Endothelial cell of umbilical vein (primary cell): Measurements from ENCODE around the gene PID1. TPM values are rescaled to one million over a fixed set of nuclear protein-coding genes. Genes with fewer than 3 reads are reported as not detected.

Experiments used
- BruUV-seq: library from RNA; stranded (reverse); fragments of 400-500 nt; replicated peaks from 2 replicates; lab custom pipeline; 2021; lab: Mats Ljungman, UMichigan
- CTCF ChIA-PET: fragments of 300-600, 350-600 bp; sonication (Branson Sonifier 250); formaldehyde crosslinking; loops from one replicate; lab custom pipeline; 2021; ENCODE audit warnings: antibody characterized with exemption, inconsistent platforms; lab: Charles Lee
- POLR2A ChIA-PET: fragments of 300-600, 350-600 bp; sonication (Branson Sonifier 250); formaldehyde crosslinking; loops from one replicate; lab custom pipeline; 2021; ENCODE audit warnings: antibody characterized with exemption, inconsistent platforms; lab: Charles Lee
- DNase-seq: peaks from one replicate; pipeline ENCODE4 v3.0.0-alpha.2; 2011; ENCODE audit warnings: low read depth, low spot score
- FAIRE-seq: peaks from 2 replicates; lab custom pipeline; 2011; peaks lifted over from hg19 to GRCh38; lab: Jason Lieb, UNC
- H2AFZ ChIP-seq: 2 replicates; pipeline ENCODE4 v1.6.0; 2012; ENCODE audit warnings: low read depth, low read length, control low read depth, inconsistent platforms
- H3K27ac ChIP-seq: 2 replicates; pipeline ENCODE4 v1.5.1; 2011; ENCODE audit warnings: low read depth, mild to moderate bottlenecking, control low read depth, low read length, moderate library complexity; ENCODE audit not compliant: insufficient read depth
- H3K27me3 ChIP-seq, 2 experiments: 2 replicates each; pipeline versions ENCODE4 v1.6.0 to v1.6.1; 2011; ENCODE audit warnings: low read length in 2 of 2, mixed read lengths in 1 of 2; ENCODE audit not compliant: control insufficient read depth in 2 of 2, insufficient read depth in 2 of 2
- H3K36me3 ChIP-seq, 2 experiments: 2 replicates in 1 of 2; 3 replicates in 1 of 2; pipeline ENCODE4 v1.5.1; 2011; ENCODE audit warnings: low read length in 2 of 2, mild to moderate bottlenecking in 1 of 2, moderate library complexity in 1 of 2; ENCODE audit not compliant: control insufficient read depth in 2 of 2, insufficient read depth in 2 of 2; ENCODE audit errors: extremely low read depth in 1 of 2
- H3K4me1 ChIP-seq: 3 replicates; pipeline ENCODE4 v1.5.1; 2011; ENCODE audit warnings: mild to moderate bottlenecking, low read length; ENCODE audit not compliant: control insufficient read depth, insufficient read depth; ENCODE audit errors: extremely low read depth
- H3K4me2 ChIP-seq: 2 replicates; pipeline ENCODE4 v1.6.1; 2011; ENCODE audit warnings: low read length, control low read depth, mixed read lengths; ENCODE audit not compliant: insufficient read depth
- H3K4me3 ChIP-seq, 3 experiments: fragments of 200-600 bp in 1 of 3; sonication (generic), shearing (Covaris generic) in 1 of 3; replicated peaks in 1 of 3; 2 replicates each; pipeline ENCODE4 v1.5.1; 2011 to 2016; ENCODE audit warnings: control low read depth in 3 of 3, low read length in 3 of 3, mild to moderate bottlenecking in 2 of 3, inconsistent platforms in 1 of 3, low read depth in 1 of 3, moderate library complexity in 1 of 3; ENCODE audit not compliant: insufficient read depth in 1 of 3
- H3K79me2 ChIP-seq: 2 replicates; pipeline ENCODE4 v1.6.0; 2012; ENCODE audit warnings: low read length, inconsistent platforms; ENCODE audit not compliant: control insufficient read depth, insufficient read depth
- H3K9ac ChIP-seq: replicated peaks from 2 replicates; pipeline ENCODE3; 2011; ENCODE audit warnings: low read length, control low read depth; ENCODE audit not compliant: insufficient read depth; ENCODE audit errors: extremely low read depth
- H3K9me1 ChIP-seq: replicated peaks from 3 replicates; pipeline ENCODE4 v1.6.0; 2011; ENCODE audit warnings: mild to moderate bottlenecking, low read length; ENCODE audit not compliant: control insufficient read depth, insufficient read depth; ENCODE audit errors: extremely low read depth
- H3K9me3 ChIP-seq: replicated peaks from 2 replicates; pipeline ENCODE4 v1.5.1; 2012; ENCODE audit warnings: low read length, inconsistent platforms; ENCODE audit not compliant: control insufficient read depth, insufficient read depth
- H4K20me1 ChIP-seq: replicated peaks from 2 replicates; pipeline ENCODE3; 2011; ENCODE audit warnings: mild to moderate bottlenecking, low read length; ENCODE audit not compliant: control insufficient read depth, insufficient read depth; ENCODE audit errors: extremely low read depth
- CTCF ChIP-seq, 2 donors: IDR thresholded peaks; 1 replicate in 1 of 2; 2 replicates in 1 of 2; pipeline ENCODE4 v1.5.1; 2011; ENCODE audit warnings: low read length in 2 of 2, mild to moderate bottlenecking in 2 of 2, moderate library complexity in 2 of 2, control low read depth in 1 of 2, inconsistent platforms in 1 of 2, low read depth in 1 of 2; ENCODE audit not compliant: insufficient read depth in 1 of 2; ENCODE audit errors: extremely low read depth in 1 of 2
- EZH2 ChIP-seq: IDR thresholded peaks from 2 replicates; pipeline ENCODE4 v1.6.1; 2012; ENCODE audit warnings: borderline replicate concordance, low read depth, mild to moderate bottlenecking, moderate library complexity, low read length, inconsistent platforms; ENCODE audit not compliant: severe bottlenecking
- FOS ChIP-seq: IDR thresholded peaks from 2 replicates; pipeline ENCODE4 v1.6.1; 2011; ENCODE audit warnings: mild to moderate bottlenecking, low read length, moderate library complexity, borderline replicate concordance; ENCODE audit not compliant: insufficient read depth
- GATA2 ChIP-seq: IDR thresholded peaks from 2 replicates; pipeline ENCODE4 v1.7.0; 2011; ENCODE audit warnings: low read depth, mild to moderate bottlenecking, moderate library complexity, mixed read lengths, low read length; ENCODE audit not compliant: insufficient read length, insufficient read depth
- JUN ChIP-seq: IDR thresholded peaks from 2 replicates; pipeline ENCODE4 v1.6.1; 2011; ENCODE audit warnings: borderline replicate concordance, low read depth; ENCODE audit not compliant: insufficient read length, insufficient read depth
- MAX ChIP-seq: IDR thresholded peaks from 2 replicates; pipeline ENCODE4 v1.6.1; 2011; ENCODE audit not compliant: insufficient read depth, insufficient read length
- MYC ChIP-seq: IDR thresholded peaks from one replicate; pipeline ENCODE4 v1.6.1; 2011; ENCODE audit warnings: mild to moderate bottlenecking, low read depth, low read length
- POLR2A ChIP-seq: IDR thresholded peaks from 2 replicates; pipeline ENCODE4 v1.6.1; 2012; ENCODE audit warnings: low read depth, mild to moderate bottlenecking, control low read depth, low read length
- POLR2AphosphoS5 ChIP-seq: IDR thresholded peaks from 2 replicates; pipeline ENCODE4 v1.6.1; 2012; ENCODE audit warnings: low read depth, mild to moderate bottlenecking, control low read depth, low read length, moderate library complexity; ENCODE audit not compliant: insufficient read depth
- dilution Hi-C: fragments of 300-500 bp; cut with MboI; formaldehyde crosslinking; loops from one replicate; pipeline ENCODE4 v1.15.0; 2019; ENCODE audit warnings: low sequenced_read_pairs; ENCODE audit not compliant: extremely low pct_ligation_motif_present
- intact Hi-C: fragments of 100-400 bp; cut with micrococcal nuclease; formaldehyde crosslinking; loops from one replicate; pipeline ENCODE4 v1.10.0; 2022
- polyA plus RNA-seq, 4 experiments: library from polyadenylated mRNA; depleted of rRNA in 3 of 4; stranded (reverse) in 3 of 4; unstranded in 1 of 4; fragments of >200 nt; gene quantifications; 2 replicates each; pipeline versions ENCODE4 v1.2.1 to v1.2.3, GENCODE V29; 2011 to 2012; ENCODE audit warnings: missing spikeins in 1 of 4
- total RNA-seq: library from RNA; stranded (reverse); gene quantifications from 2 replicates; pipeline ENCODE4 v1.2.3, GENCODE V29; 2021

The PID1 gene
- total and polyA plus RNA-seq, 2 donors (not counting 3 experiments of a cell fraction or from before 2014, with no cell fraction given) = not detected

GRCh38 chr2:229033816-229034215 lies 237.3 kb downstream of the PID1 start:
- no peaks in the 10 kb centered on the region for H3K4me1 ChIP-seq
- H2AFZ ChIP-seq = no peak overlapping the region
- no peak overlapping the region for H3K9ac ChIP-seq
- no peaks in the 10 kb centered on the region for H3K27me3 ChIP-seq
- no peak for FAIRE-seq
- no peaks in the 10 kb centered on the region for H4K20me1 ChIP-seq
- no peaks in the 10 kb centered on the region for H3K9me1 ChIP-seq
- no peak overlapping the region for H3K4me3 ChIP-seq
- no TSS peak for BruUV-seq
- CTCF ChIA-PET = no interaction called here
- intact Hi-C loops = no loop called here
- no peak overlapping the region for H3K27ac ChIP-seq
- TF ChIP-seq FOS (no peak), CTCF (IDR thresholded peaks at IDR 0.05; ENCODE audit: extremely low read depth in 1 of 2, insufficient read depth in 1 of 2, low read depth in 1 of 2, low read length in 2 of 2) (no peak), JUN (no peak), POLR2A (no peak), EZH2 (no peak), MAX (no peak), POLR2AphosphoS5 (no peak), GATA2 (no peak), MYC (no peak)
- peaks cover under 1% of the 10 kb centered on the region for H3K9me3 ChIP-seq
- H3K36me3 ChIP-seq = no peaks in the 10 kb centered on the region
- POLR2A ChIA-PET = no interaction called here
- DNase-seq = no peak
- no peak overlapping the region for H3K4me2 ChIP-seq
- H3K79me2 ChIP-seq = no peaks in the 10 kb centered on the region
- dilution Hi-C loops = no loop called here
